Naive thymus-derived CD8-positive, alpha-beta T cell (primary cell): ENCODE results near the gene FAM98C. TPM values are rescaled to one million over a fixed set of nuclear protein-coding genes. Genes with fewer than 3 reads are reported as not detected.

Source experiments
- ATAC-seq, 2 donors: fragments of 150-1000 bp; cut with Tn5 transposase in 1 of 2; sonication (Bioruptor Pico), chemical (Tn5 transposase) in 1 of 2; 1 replicate in 1 of 2; 2 replicates in 1 of 2; pipeline ENCODE4 v1.10.0; 2021; ENCODE audit warnings: mild to moderate bottlenecking in 2 of 2, moderate library complexity in 2 of 2
- POLR2A ChIA-PET: fragments of 350-600 bp; sonication (Branson Sonifier 250); formaldehyde crosslinking; loops from one replicate; lab custom pipeline; 2021; ENCODE audit warnings: antibody characterized with exemption; lab: Charles Lee
- DNase-seq, 10 donors: peaks; one replicate each; pipeline versions ENCODE4 v3.0.0 to v3.0.0-alpha.2; 2020 to 2022
- H3K27ac Mint-ChIP-seq, 10 donors: one replicate each; pipeline ENCODE4 v1.8.0; 2020 to 2022; ENCODE audit warnings: mild to moderate bottlenecking in 10 of 10, mixed read lengths in 10 of 10, moderate library complexity in 4 of 10, inconsistent platforms in 1 of 10
- H3K27me3 Mint-ChIP-seq, 5 donors: one replicate each; pipeline ENCODE4 v1.8.0; 2021 to 2022; ENCODE audit warnings: mixed read lengths in 5 of 5
- H3K36me3 Mint-ChIP-seq, 3 donors: one replicate each; pipeline ENCODE4 v1.8.0; 2020 to 2022; ENCODE audit warnings: mixed read lengths in 3 of 3, mild to moderate bottlenecking in 2 of 3, inconsistent platforms in 1 of 3
- H3K4me1 Mint-ChIP-seq, 4 donors: one replicate each; pipeline ENCODE4 v1.8.0; 2021 to 2022; ENCODE audit warnings: mixed read lengths in 4 of 4
- H3K4me3 Mint-ChIP-seq, 10 donors: one replicate each; pipeline ENCODE4 v1.8.0; 2020 to 2022; ENCODE audit warnings: mild to moderate bottlenecking in 10 of 10, mixed read lengths in 10 of 10, moderate library complexity in 6 of 10, inconsistent platforms in 1 of 10
- H3K9me3 Mint-ChIP-seq, 9 donors: one replicate each; pipeline ENCODE4 v1.8.0; 2020 to 2022; ENCODE audit warnings: mixed read lengths in 9 of 9, mild to moderate bottlenecking in 3 of 9, inconsistent platforms in 1 of 9, moderate library complexity in 1 of 9
- polyA plus RNA-seq, 3 donors: library from polyadenylated mRNA; unstranded; fragments of 300-500 nt; fragmentation: Illumina TruSeq; gene quantifications; one replicate each; pipeline ENCODE4 v1.2.3, GENCODE V29; 2021
- total RNA-seq, 8 experiments: library from RNA in 2 of 8; stranded (reverse) in 2 of 8; gene quantifications; one replicate each; pipeline ENCODE4 v1.2.3 and lab custom pipeline; 2021 to 2026

Gene FAM98C
- total and polyA plus RNA-seq, 5 experiments from 2014 or later, result 12.6 to 45.0 (median 15.5) TPM

DNA sequence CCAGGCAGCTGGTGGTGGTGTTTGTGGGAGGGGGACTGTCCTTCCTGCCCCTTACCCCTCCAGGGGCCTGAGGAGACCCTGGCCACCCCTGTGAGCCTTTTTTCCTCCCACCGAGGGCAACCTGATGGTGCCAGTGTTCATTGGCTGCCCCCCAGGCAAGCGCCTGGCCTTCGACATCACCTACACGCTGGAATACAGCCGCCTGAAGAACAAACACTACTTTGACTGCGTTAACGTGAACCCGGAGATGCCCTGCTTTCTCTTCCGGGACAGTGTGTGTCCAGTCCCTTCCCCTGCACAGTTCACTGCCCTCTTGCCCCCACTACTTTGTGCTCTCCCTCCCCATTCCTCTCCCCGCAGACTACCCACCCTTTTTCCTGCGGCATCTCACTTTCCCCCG lies 35.9 kb upstream of the FAM98C start:
- H3K27ac Mint-ChIP-seq, result no peak overlapping the region
- POLR2A ChIA-PET, result no interaction called here
- peaks cover 0 to 7% (median 2%) of the 10 kb centered on the region in 4 donors for H3K4me1 Mint-ChIP-seq
- ATAC-seq (no peak), DNase-seq (no peak)
- no peak overlapping the region for H3K4me3 Mint-ChIP-seq
- H3K27me3 Mint-ChIP-seq, result peaks cover 0 to 30% (median 12%) of the 10 kb centered on the region in 5 donors
- H3K36me3 Mint-ChIP-seq, result no peaks in the 10 kb centered on the region
- no peaks in the 10 kb centered on the region for H3K9me3 Mint-ChIP-seq

DNA sequence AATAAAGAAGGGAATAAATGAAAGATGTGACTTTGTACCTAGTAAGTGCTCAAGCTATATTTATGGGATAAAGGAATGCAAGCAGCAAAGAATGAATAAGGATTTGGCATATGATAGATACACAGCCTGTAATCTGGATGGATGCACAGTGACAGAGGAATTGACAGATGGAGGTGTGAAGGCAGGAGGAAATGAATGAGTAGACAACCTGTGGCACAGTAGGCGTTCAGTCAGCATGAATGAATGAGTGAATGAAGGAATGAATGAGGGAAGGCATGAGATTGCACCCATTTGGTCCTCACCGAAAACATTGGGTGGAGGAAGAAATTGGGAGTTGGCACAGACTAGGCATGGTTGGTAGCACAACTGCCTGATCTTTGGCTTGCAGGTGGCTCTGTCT lies 33.3 kb upstream of the FAM98C start:
- H3K36me3 Mint-ChIP-seq, result peaks cover 0 to 1% (median 0%) of the 10 kb centered on the region in 3 donors
- DNase-seq (no peak), ATAC-seq (no peak)
- H3K27ac Mint-ChIP-seq, result peak overlapping the region in 1 of 10 donors; percentile 3
- POLR2A ChIA-PET, result interaction anchor here (1.3 kb wide), 1 partner anchor 9 kb away, joined by 3 read pairs; no protein-coding TSS in a partner anchor
- H3K4me3 Mint-ChIP-seq, result no peak overlapping the region
- H3K4me1 Mint-ChIP-seq, result peaks cover 3 to 7% (median 4%) of the 10 kb centered on the region in 4 donors
- H3K9me3 Mint-ChIP-seq, result no peaks in the 10 kb centered on the region
- H3K27me3 Mint-ChIP-seq, result peaks cover 0 to 30% (median 12%) of the 10 kb centered on the region in 5 donors

- Mint-ChIP-seq H3K4me1 (peaks cover 10 to 14% (median 11%) of the 10 kb centered on the region in 4 donors), H3K4me3 (no peak overlapping the region), H3K27ac (peak overlapping the region in 1 of 10 donors; percentile 72), H3K36me3 (peaks cover 0 to 8% (median 0%) of the 10 kb centered on the region in 3 donors), H3K9me3 (no peaks in the 10 kb centered on the region), H3K27me3 (peaks cover 0 to 30% (median 12%) of the 10 kb centered on the region in 5 donors)
- DNase-seq, result no peak
- ATAC-seq, result no peak
- POLR2A ChIA-PET, result no interaction called here
Observed at GRCh38 chr19:38370299-38370698, 32.6 kb upstream of the FAM98C start.

- POLR2A ChIA-PET, result no interaction called here
- H3K36me3 Mint-ChIP-seq, result peaks cover 0 to 9% (median 0%) of the 10 kb centered on the region in 3 donors
- peaks cover 0 to 29% (median 12%) of the 10 kb centered on the region in 5 donors for H3K27me3 Mint-ChIP-seq
- H3K9me3 Mint-ChIP-seq, result no peaks in the 10 kb centered on the region
- peaks cover 13 to 22% (median 19%) of the 10 kb centered on the region in 4 donors for H3K4me1 Mint-ChIP-seq
- ATAC-seq (no peak), DNase-seq (no peak)
- H3K4me3 Mint-ChIP-seq, result no peak overlapping the region
- no peak overlapping the region for H3K27ac Mint-ChIP-seq
Observed at GRCh38 chr19:38371081-38371480, 31.8 kb upstream of the FAM98C start.

DNA sequence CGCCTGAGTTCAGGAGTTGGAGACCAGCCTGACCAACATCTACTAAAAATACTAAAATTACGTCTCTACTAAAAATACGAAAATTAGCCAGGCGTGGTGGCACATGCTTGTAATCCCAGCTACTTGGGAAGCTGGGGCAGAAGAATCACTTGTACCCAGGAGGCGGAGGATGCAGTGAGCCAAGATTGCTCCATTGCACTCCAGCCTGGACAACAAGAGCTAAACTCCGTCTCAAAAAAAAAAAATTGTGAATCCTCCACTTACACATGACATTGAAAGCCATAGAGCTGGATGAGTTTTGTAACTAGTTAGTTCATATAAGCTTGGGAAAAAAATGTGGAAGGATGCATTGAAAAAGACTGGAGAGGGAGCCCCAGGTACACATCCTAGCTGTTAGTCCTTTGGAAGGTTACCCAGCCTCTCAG lies 29.0 kb upstream of the FAM98C start:
- no peaks in the 10 kb centered on the region for H3K9me3 Mint-ChIP-seq
- POLR2A ChIA-PET, result interaction anchor here (0.5 to 5.2 kb wide), 21 partner anchors 11 to 1156 kb away, joined by 3 to 56 read pairs (median 4); partner anchors contain the start of genes ACTN4, CATSPERG, EIF3K and FAM98C
- DNase-seq, result no peak
- H3K4me1 Mint-ChIP-seq, result peaks cover 19 to 31% (median 30%) of the 10 kb centered on the region in 4 donors
- H3K27ac Mint-ChIP-seq, result peak overlapping the region; percentile 91 to 100 (median 96)
- no peak for ATAC-seq
- peak overlapping the region; percentile 94 to 100 (median 99) for H3K4me3 Mint-ChIP-seq
- peaks cover 0 to 33% (median 8%) of the 10 kb centered on the region in 3 donors for H3K36me3 Mint-ChIP-seq
- peaks cover 0 to 12% (median 10%) of the 10 kb centered on the region in 5 donors for H3K27me3 Mint-ChIP-seq

GRCh38 chr19:38374332-38375097 lies 28.4 kb upstream of the FAM98C start, which contains the start of gene PSMD8:
PSMD8 (plus strand) TSS chr19:38374571; CDS start chr19:38374602, 31 bp downstream.
- Mint-ChIP-seq H3K27me3 (peaks cover 0 to 13% (median 8%) of the 10 kb centered on the region in 5 donors), H3K4me3 (peak within 1 kb of the TSS; percentile 94 to 100 (median 99))

GRCh38 chr19:38375098-38375493 lies 27.8 kb upstream of the FAM98C start:
- ATAC-seq, result no peak
- Mint-ChIP-seq H3K9me3 (no peaks in the 10 kb centered on the region), H3K27ac (peak overlapping the region; percentile 93 to 100 (median 98)), H3K36me3 (peaks cover 0 to 43% (median 17%) of the 10 kb centered on the region in 3 donors), H3K27me3 (peaks cover 0 to 10% (median 7%) of the 10 kb centered on the region in 5 donors), H3K4me3 (peak overlapping the region; percentile 94 to 100 (median 99)), H3K4me1 (peaks cover 21 to 36% (median 32%) of the 10 kb centered on the region in 4 donors)
- no peak for DNase-seq
- POLR2A ChIA-PET, result interaction anchor here (0.6 to 5.2 kb wide), 16 partner anchors 10 to 474 kb away, joined by 3 to 56 read pairs (median 4); partner anchors contain the start of genes ACTN4, CATSPERG, EIF3K and FAM98C

More at GRCh38 chr19:38374332-38375097, 28.4 kb upstream of the FAM98C start, which contains the start of gene PSMD8:
- peak within 1 kb of the TSS; percentile 93 to 100 (median 98) for H3K27ac Mint-ChIP-seq
- H3K9me3 Mint-ChIP-seq, result no peaks in the 10 kb centered on the region
- peaks cover 0 to 39% (median 14%) of the 10 kb centered on the region in 3 donors for H3K36me3 Mint-ChIP-seq
- DNase-seq, result peak; percentile 91 to 99 (median 98)
- ATAC-seq, result peak; percentile 95 to 96
- POLR2A ChIA-PET, result interaction anchor here (0.5 to 5.2 kb wide), 24 partner anchors 10 to 1157 kb away, joined by 3 to 56 read pairs (median 4); partner anchors contain the start of genes ACTN4, CATSPERG, EIF3K and FAM98C
- H3K4me1 Mint-ChIP-seq, result peaks cover 21 to 35% (median 31%) of the 10 kb centered on the region in 4 donors

DNA sequence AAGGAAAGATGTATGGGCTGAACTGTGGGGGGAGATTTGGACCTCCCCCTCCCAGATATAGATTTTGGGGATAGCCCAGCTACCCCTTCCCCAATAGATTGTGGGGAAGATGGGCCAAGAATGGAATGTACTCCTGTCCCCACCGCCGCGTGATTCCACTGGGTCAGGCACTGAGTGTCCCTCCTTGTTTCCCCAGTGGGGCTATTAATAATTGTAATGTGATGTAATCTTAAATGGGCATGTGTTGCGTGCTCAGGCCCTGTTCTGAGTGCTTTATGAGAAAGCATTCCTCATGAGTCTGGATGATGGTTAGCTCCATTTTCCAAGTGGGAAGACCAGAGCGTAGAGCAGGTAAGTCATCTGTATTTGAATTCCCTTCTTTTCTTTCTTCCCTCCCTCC lies 27.1 kb upstream of the FAM98C start:
- peaks cover 0 to 6% (median 2%) of the 10 kb centered on the region in 5 donors for H3K27me3 Mint-ChIP-seq
- peaks cover 0 to 50% (median 22%) of the 10 kb centered on the region in 3 donors for H3K36me3 Mint-ChIP-seq
- ATAC-seq (no peak), DNase-seq (no peak)
- no peaks in the 10 kb centered on the region for H3K9me3 Mint-ChIP-seq
- peak overlapping the region in 6 of 10 donors; percentile 95 to 100 (median 98) for H3K27ac Mint-ChIP-seq
- H3K4me1 Mint-ChIP-seq, result peaks cover 21 to 37% (median 33%) of the 10 kb centered on the region in 4 donors
- H3K4me3 Mint-ChIP-seq, result peak overlapping the region; percentile 94 to 100 (median 99)
- POLR2A ChIA-PET, result interaction anchor here (0.6 to 5.2 kb wide), 9 partner anchors 14 to 1060 kb away, joined by 3 to 56 read pairs (median 4); partner anchors contain the start of genes CATSPERG, FAM98C, GGN and RPS16

DNA sequence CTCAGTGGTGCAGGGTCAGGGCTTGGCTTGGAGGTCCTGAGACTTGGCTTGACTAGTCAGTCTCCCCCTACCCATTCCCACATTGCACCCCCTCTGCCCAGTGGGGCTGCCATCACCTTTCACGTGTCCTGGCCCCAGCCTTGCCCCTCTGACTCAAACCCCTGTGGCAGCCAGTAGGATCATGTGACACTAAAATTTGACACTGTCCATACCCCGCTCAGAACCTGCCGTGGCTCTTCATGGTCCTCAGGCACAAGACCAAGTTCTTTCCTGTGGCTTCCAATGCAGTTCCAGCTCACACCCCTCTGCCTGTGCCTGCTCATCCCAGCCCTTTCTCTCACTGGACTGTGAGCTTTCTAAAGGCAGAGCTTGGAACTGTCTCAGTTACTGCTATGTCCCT lies 26.3 kb upstream of the FAM98C start:
- Mint-ChIP-seq H3K9me3 (no peaks in the 10 kb centered on the region), H3K4me3 (peak overlapping the region; percentile 49 to 99 (median 84)), H3K27ac (peak overlapping the region in 3 of 10 donors; percentile 52 to 82 (median 63)), H3K36me3 (peaks cover 0 to 58% (median 30%) of the 10 kb centered on the region in 3 donors), H3K4me1 (peaks cover 21 to 37% (median 33%) of the 10 kb centered on the region in 4 donors), H3K27me3 (peaks cover 0 to 5% (median 1%) of the 10 kb centered on the region in 5 donors)
- POLR2A ChIA-PET, result interaction anchor here (0.5 to 5.2 kb wide), 6 partner anchors 13 to 1059 kb away, joined by 3 to 48 read pairs (median 18); partner anchors contain the start of genes FAM98C, GGN, RPS16 and SIPA1L3
- ATAC-seq, result no peak
- no peak for DNase-seq

DNA sequence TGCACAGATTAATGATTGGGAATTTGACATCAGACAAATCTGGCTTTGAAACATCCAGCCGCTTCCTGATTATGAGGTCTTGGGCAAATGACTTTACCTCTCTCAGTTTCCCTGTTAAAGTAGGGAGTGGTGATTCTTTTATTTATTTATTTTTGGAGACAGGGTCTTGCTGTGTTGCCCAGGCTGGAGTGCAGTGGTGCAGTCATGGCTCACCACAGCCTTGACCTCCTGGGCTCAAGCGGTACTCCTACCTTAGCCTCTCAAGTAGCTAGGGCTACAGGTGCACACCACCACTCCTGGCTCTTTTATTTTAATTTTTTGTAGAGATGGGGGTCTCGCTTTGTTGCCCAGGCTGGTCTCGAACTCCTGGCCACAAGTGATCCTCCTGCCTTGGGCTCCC lies 25.8 kb upstream of the FAM98C start:
- no peak for ATAC-seq
- Mint-ChIP-seq H3K27me3 (peaks cover 0 to 6% (median 0%) of the 10 kb centered on the region in 5 donors), H3K4me3 (peak overlapping the region in 9 of 10 donors; percentile 14 to 99 (median 88)), H3K36me3 (peaks cover 0 to 63% (median 34%) of the 10 kb centered on the region in 3 donors), H3K27ac (peak overlapping the region in 1 of 10 donors; percentile 82), H3K9me3 (no peaks in the 10 kb centered on the region), H3K4me1 (peaks cover 21 to 37% (median 33%) of the 10 kb centered on the region in 4 donors)
- POLR2A ChIA-PET, result interaction anchor here (3.7 to 5.2 kb wide), 3 partner anchors 13 to 26 kb away, joined by 34 to 48 read pairs (median 38); partner anchors contain the start of genes FAM98C, GGN and SPRED3
- DNase-seq, result no peak

- Mint-ChIP-seq H3K27ac (no peak overlapping the region), H3K4me3 (no peak overlapping the region), H3K27me3 (peaks cover 0 to 20% (median 7%) of the 10 kb centered on the region in 5 donors), H3K4me1 (peaks cover 21 to 37% (median 33%) of the 10 kb centered on the region in 4 donors), H3K36me3 (peaks cover 0 to 81% (median 51%) of the 10 kb centered on the region in 3 donors), H3K9me3 (no peaks in the 10 kb centered on the region)
- no peak for DNase-seq
- POLR2A ChIA-PET, result no interaction called here
- no peak for ATAC-seq
Observed at GRCh38 chr19:38378866-38379265, 24.0 kb upstream of the FAM98C start.

GRCh38 chr19:38381138-38381537 lies 21.8 kb upstream of the FAM98C start:
- Mint-ChIP-seq H3K27ac (no peak overlapping the region), H3K4me1 (peaks cover 7 to 22% (median 15%) of the 10 kb centered on the region in 4 donors), H3K9me3 (no peaks in the 10 kb centered on the region), H3K36me3 (peaks cover 0 to 88% (median 57%) of the 10 kb centered on the region in 3 donors), H3K27me3 (peaks cover 0 to 37% (median 16%) of the 10 kb centered on the region in 5 donors), H3K4me3 (no peak overlapping the region)
- no peak for DNase-seq
- no peak for ATAC-seq
- POLR2A ChIA-PET, result no interaction called here
